Thyroid gland (tissue), 4 donors: Measurements from ENCODE around the gene ANO9.

Experiments
- CTCF ChIP-seq, 6 experiments: fragments of 200-600 bp in 3 of 6; fragments of 450-650 bp in 3 of 6; sonication (generic) in 3 of 6; IDR thresholded peaks; one replicate each; pipeline ENCODE4 v1.5.1; 2016 to 2019; ENCODE audit warnings: antibody characterized with exemption in 6 of 6, mild to moderate bottlenecking in 2 of 6, inconsistent platforms in 1 of 6, moderate library complexity in 1 of 6
- POLR2A ChIP-seq, 2 donors: fragments of 450-650 bp; IDR thresholded peaks; one replicate each; pipeline ENCODE4 v1.6.1; 2017; ENCODE audit warnings: antibody characterized with exemption in 2 of 2, mild to moderate bottlenecking in 2 of 2, moderate library complexity in 1 of 2

- peak in 1 of 6 experiments; percentile 22 for TF ChIP-seq CTCF (IDR thresholded peaks at IDR 0.05)
- peak in 1 of 2 donors; percentile 88 for TF ChIP-seq POLR2A (IDR thresholded peaks at IDR 0.05)
Observed at GRCh38 chr11:449889-450808, 8.3 kb upstream of the ANO9 start, which contains the start of gene PTDSS2.
